Panc1 (cell line): ENCODE measurements around the gene STAP2. TPM values are rescaled to one million over a fixed set of nuclear protein-coding genes. Genes with fewer than 3 reads are reported as not detected.

ENCODE experiments used
- ATAC-seq: fragments of 200-7000 bp; cut with Tn5 transposase; 2 replicates; pipeline ENCODE4 v1.9.1; 2020; ENCODE audit warnings: mild to moderate bottlenecking, moderate library complexity
- BruUV-seq: library from RNA; stranded (reverse); fragments of 400-500 nt; replicated peaks from 2 replicates; lab custom pipeline; 2021; lab: Mats Ljungman, UMichigan
- CTCF ChIA-PET: fragments of 300-600 bp; sonication (Branson Sonifier 250); formaldehyde crosslinking; loops from one replicate; lab custom pipeline; 2022; ENCODE audit warnings: antibody characterized with exemption; lab: Charles Lee
- POLR2A ChIA-PET: fragments of 300-600 bp; sonication (Branson Sonifier 250); formaldehyde crosslinking; loops from one replicate; lab custom pipeline; 2022; ENCODE audit warnings: antibody characterized with exemption; lab: Charles Lee
- DNase-seq: peaks from one replicate; pipeline ENCODE4 v3.0.0-alpha.2; 2010; ENCODE audit warnings: low read depth, low spot score
- H3K27ac ChIP-seq: 2 replicates; pipeline ENCODE4 v1.5.1; 2011; ENCODE audit warnings: mild to moderate bottlenecking, low read length, inconsistent platforms
- H3K27me3 ChIP-seq: fragments of 200-500 bp; sonication (Bioruptor generic); 2 replicates; pipeline ENCODE4 v1.6.0; 2014; ENCODE audit warnings: low read length, inconsistent platforms; ENCODE audit not compliant: control insufficient read depth, insufficient read depth
- H3K36me3 ChIP-seq: fragments of 200-500 bp; sonication (Bioruptor generic); 2 replicates; pipeline ENCODE4 v1.5.1; 2014; ENCODE audit warnings: inconsistent platforms, mild to moderate bottlenecking, low read length, moderate library complexity; ENCODE audit not compliant: control insufficient read depth, insufficient read depth
- H3K4me1 ChIP-seq: 2 replicates; pipeline ENCODE4 v1.5.1; 2011; ENCODE audit warnings: inconsistent platforms, mild to moderate bottlenecking, low read length, moderate library complexity; ENCODE audit not compliant: control insufficient read depth, insufficient read depth
- H3K4me3 ChIP-seq, 2 experiments: 2 replicates each; pipeline ENCODE4 v1.5.1; 2011 to 2012; ENCODE audit warnings: low read depth in 2 of 2, low read length in 2 of 2, mild to moderate bottlenecking in 2 of 2, inconsistent platforms in 1 of 2, moderate library complexity in 1 of 2
- H3K9me3 ChIP-seq: fragments of 200-500 bp; sonication (Bioruptor generic); 2 replicates; pipeline ENCODE4 v1.5.1; 2014; ENCODE audit warnings: low read depth, mild to moderate bottlenecking, inconsistent platforms, low read length, moderate library complexity; ENCODE audit not compliant: control insufficient read depth, insufficient read depth
- CTCF ChIP-seq: fragments of 450-650 bp; IDR thresholded peaks from 2 replicates; pipeline ENCODE4 v1.5.1; 2017; ENCODE audit warnings: mild to moderate bottlenecking
- POLR2AphosphoS5 ChIP-seq: IDR thresholded peaks from 2 replicates; pipeline ENCODE4 v1.6.1; 2012; ENCODE audit warnings: mild to moderate bottlenecking, low read depth, low read length, moderate library complexity
- SIN3A ChIP-seq: IDR thresholded peaks from 2 replicates; pipeline ENCODE4 v1.6.1; 2012; ENCODE audit warnings: low read depth, mild to moderate bottlenecking, low read length, moderate library complexity, borderline replicate concordance; ENCODE audit not compliant: insufficient read depth
- TCF7L2 ChIP-seq: IDR thresholded peaks from 2 replicates; pipeline ENCODE4 v1.6.1; 2011; ENCODE audit warnings: mild to moderate bottlenecking, low read depth, low read length, inconsistent platforms
- in situ Hi-C: cut with HindIII; loops from 2 replicates; pipeline ENCODE4 v1.10.0; 2016; ENCODE audit warnings: low sequenced_read_pairs, low pct_unique_long_range_greater_than_20kb
- intact Hi-C: fragments of 100-400 bp; cut with micrococcal nuclease; formaldehyde crosslinking; loops from one replicate; pipeline ENCODE4 v1.10.0; 2022; ENCODE audit not compliant: unreplicated experiment
- total RNA-seq: library from RNA; stranded (reverse); gene quantifications from one replicate; pipeline ENCODE4 v1.2.1, GENCODE V29; 2021; ENCODE audit not compliant: unreplicated experiment
- TF ChIP-seq, protein P1 (sequence below), 2 experiments: IDR thresholded peaks; 2 replicates each; pipeline ENCODE4 v1.6.1; 2011 to 2012; ENCODE audit warnings: low read depth in 2 of 2, control low read depth in 1 of 2, low read length in 1 of 2, mild to moderate bottlenecking in 1 of 2, moderate library complexity in 1 of 2; ENCODE audit not compliant: insufficient read depth in 1 of 2

STAP2 gene
- total RNA-seq, 1 experiment from 2014 or later: 10.0 TPM

- peaks cover 67% of the 10 kb centered on the region for H3K4me1 ChIP-seq
- POLR2A ChIA-PET: no interaction called here
- no peaks in the 10 kb centered on the region for H3K27me3 ChIP-seq
- peak overlapping the region; percentile 92 for H3K27ac ChIP-seq
- ATAC-seq: peak; percentile 65
- H3K4me3 ChIP-seq: peak overlapping the region in 1 of 2 experiments; percentile 14; a peak in 1 of 4 replicates
- BruUV-seq: no TSS peak
- no peaks in the 10 kb centered on the region for H3K9me3 ChIP-seq
- CTCF ChIA-PET: no interaction called here
- TF ChIP-seq POLR2AphosphoS5 (no peak), CTCF (peak; percentile 81)
- intact Hi-C loops (loop anchor here (5.0 kb wide), 1 partner anchor 32 kb away; the partner anchor contains the start of genes CHAF1A and SH3GL1), in situ Hi-C loops (no loop called here)
- DNase-seq: no peak
- H3K36me3 ChIP-seq: no peaks in the 10 kb centered on the region
Observed at GRCh38 chr19:4369888-4370260, 31.2 kb upstream of the STAP2 start.

DNA sequence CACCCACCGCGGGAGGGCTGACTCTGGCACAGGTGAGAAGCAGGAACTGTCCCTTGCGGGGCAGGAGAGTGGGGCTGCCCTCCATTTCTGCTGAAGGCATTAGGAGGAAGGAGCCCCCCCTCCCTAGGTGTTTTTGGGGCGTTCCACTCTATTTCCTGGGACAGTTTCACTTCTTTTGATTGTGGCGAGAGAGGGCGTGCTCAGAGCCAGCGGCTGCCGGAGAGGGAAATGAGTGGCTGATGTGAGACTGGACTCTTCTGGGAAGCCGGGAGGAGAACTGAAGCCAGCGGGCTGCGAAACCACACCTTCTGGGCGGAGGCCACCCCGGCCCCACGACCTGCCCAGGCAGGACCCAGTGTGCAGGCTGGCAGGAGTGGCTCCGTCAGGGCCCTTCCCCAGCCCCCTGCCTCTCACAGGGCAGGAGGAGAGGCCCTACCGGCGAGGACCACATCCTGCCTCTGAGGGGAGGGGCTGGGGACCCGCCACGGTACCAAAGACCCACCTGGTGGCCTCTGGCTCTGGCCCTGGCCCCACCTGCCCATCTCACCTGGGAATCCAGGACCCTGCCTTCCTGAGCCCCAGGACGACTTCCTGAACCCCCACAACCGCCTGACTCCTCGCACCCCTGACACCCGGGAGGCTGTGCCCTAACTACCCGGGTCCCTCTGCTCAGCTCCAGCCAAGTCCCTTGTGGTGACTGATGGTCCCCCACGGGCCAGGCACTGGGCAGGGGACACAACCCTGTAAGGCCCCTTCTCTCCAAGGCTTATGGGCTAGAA is 30.7 kb upstream of the STAP2 start:
- Histone ChIP-seq H3K27ac (peak overlapping the region; percentile 92), H3K36me3 (no peaks in the 10 kb centered on the region), H3K4me1 (peaks cover 62% of the 10 kb centered on the region), H3K27me3 (no peaks in the 10 kb centered on the region), H3K9me3 (no peaks in the 10 kb centered on the region), H3K4me3 (peak overlapping the region in 1 of 2 experiments; percentile 14; a peak in 1 of 4 replicates)
- TF ChIP-seq POLR2AphosphoS5 (no peak), SIN3A (no peak), TCF7L2 (no peak), CTCF (no peak)
- TF ChIP-seq, protein P1, sequence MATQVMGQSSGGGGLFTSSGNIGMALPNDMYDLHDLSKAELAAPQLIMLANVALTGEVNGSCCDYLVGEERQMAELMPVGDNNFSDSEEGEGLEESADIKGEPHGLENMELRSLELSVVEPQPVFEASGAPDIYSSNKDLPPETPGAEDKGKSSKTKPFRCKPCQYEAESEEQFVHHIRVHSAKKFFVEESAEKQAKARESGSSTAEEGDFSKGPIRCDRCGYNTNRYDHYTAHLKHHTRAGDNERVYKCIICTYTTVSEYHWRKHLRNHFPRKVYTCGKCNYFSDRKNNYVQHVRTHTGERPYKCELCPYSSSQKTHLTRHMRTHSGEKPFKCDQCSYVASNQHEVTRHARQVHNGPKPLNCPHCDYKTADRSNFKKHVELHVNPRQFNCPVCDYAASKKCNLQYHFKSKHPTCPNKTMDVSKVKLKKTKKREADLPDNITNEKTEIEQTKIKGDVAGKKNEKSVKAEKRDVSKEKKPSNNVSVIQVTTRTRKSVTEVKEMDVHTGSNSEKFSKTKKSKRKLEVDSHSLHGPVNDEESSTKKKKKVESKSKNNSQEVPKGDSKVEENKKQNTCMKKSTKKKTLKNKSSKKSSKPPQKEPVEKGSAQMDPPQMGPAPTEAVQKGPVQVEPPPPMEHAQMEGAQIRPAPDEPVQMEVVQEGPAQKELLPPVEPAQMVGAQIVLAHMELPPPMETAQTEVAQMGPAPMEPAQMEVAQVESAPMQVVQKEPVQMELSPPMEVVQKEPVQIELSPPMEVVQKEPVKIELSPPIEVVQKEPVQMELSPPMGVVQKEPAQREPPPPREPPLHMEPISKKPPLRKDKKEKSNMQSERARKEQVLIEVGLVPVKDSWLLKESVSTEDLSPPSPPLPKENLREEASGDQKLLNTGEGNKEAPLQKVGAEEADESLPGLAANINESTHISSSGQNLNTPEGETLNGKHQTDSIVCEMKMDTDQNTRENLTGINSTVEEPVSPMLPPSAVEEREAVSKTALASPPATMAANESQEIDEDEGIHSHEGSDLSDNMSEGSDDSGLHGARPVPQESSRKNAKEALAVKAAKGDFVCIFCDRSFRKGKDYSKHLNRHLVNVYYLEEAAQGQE (IDR thresholded peaks at IDR 0.05; ENCODE audit: insufficient read depth in 1 of 2, low read depth in 2 of 2, low read length in 1 of 2): no peak
- no TSS peak for BruUV-seq
- POLR2A ChIA-PET: interaction anchor here (0.7 kb wide), 1 partner anchor 10 kb away, joined by 4 read pairs; no protein-coding TSS in a partner anchor
- in situ Hi-C loops: no loop called here
- CTCF ChIA-PET: no interaction called here
- intact Hi-C loops: loop anchor here (5.0 kb wide), 1 partner anchor 33 kb away; the partner anchor contains the start of genes CHAF1A and SH3GL1
- peak; percentile 37 for ATAC-seq
- no peak for DNase-seq
